GM21529 (cell line): ENCODE data around the gene DCST2.
"Not testable (repeated sequence)": the region's sequence is repeated elsewhere in the genome, so short reads cannot be mapped to it uniquely, and the experiment has no call there.

Experiments used
- ATAC-seq: cut with Tn5 transposase; IDR thresholded peaks from one replicate; pipeline ENCODE4 v1.9.1; 2021; ENCODE audit not compliant: unreplicated experiment

Gene DCST2

GRCh38 chr1:155000726-155001424 lies 32.7 kb downstream of the DCST2 start:
- peak; percentile 36 for ATAC-seq

DNA sequence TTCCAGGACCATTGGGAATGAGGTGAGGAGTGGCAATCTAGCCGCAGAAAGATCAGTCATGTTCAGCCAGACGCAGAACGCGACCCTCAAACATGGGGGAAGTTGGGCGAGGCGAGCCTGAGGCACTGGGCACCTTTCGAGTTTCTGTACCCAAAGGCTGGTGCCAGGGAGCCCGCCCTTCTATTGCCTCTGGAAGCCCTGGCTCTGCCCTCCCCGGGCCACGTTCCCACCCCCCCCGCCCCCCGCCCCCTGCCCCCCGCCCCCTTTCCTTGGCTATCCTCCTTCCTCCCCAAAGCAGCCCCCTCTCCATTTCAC lies 33.2 kb downstream of the DCST2 start:
- ATAC-seq = no peak

- no peak for ATAC-seq
Observed at GRCh38 chr1:154999571-155000410, 33.8 kb downstream of the DCST2 start.

GRCh38 chr1:154998818-154999570 lies 34.6 kb downstream of the DCST2 start:
- no peak for ATAC-seq

DNA sequence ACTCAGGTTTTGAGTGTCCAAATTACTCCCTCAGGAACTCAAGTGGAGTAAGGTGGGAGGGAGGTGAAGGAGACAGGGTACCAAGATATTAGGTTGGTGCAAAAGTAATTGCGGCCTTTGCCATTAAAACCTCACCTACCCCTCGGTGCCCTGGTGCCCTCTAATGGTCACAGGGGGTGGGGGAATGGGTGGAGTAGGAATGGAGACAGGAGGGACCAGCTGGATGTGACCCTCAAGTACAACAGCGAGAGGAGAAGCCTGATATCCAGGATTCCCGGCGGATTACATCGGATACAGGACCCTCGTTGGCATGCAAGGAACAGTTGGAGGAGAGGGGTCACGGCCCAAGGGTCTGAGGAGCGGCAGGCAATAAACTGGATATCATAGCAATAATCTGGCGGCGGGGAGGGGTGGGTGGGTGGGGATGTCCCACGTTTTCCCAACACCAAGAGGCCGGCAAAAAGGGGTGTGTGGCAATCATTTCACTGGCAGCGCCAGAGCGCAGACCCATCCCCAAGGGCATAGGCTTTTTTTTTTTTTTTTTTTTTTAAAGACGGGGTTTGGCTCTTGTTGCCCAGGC lies 35.3 kb downstream of the DCST2 start:
- ATAC-seq = no peak

- ATAC-seq = no peak
Observed at GRCh38 chr1:154996966-154997701, 36.4 kb downstream of the DCST2 start.

DNA sequence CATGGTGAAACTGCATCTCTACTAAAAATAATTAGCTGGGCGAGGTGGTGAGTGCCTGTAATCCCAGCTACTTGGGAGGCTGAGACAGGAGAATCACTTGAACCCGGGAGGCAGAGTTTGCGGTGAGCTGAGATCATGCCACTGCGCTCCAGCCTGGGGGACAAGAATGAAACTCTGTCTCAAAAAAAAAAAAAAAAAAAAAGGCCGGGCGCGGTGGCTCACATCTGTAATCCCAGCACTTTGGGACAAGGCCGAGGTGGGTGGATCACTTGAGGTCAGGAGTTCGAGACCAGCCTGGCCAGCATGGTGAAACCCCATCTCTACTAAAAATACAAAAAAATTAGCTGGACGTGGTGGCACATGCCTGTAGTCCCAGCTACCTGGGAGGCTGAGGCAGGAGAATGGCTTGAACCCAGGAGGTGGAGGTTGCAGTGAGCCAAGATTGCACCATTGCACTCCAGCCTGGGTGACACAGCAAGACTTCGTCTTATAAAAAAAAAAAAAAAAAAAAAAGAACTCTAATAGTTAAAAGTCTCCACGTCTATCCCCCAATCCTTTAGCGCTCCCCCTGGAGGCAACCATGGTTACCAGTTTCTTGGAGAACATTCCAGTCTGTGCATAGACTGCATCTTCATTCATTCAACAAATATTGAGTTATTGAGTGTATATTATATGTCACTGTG lies 38.1 kb downstream of the DCST2 start:
- ATAC-seq = not testable (repeated sequence)

- no peak for ATAC-seq
Observed at GRCh38 chr1:154994591-154994990, 39.0 kb downstream of the DCST2 start.

DNA sequence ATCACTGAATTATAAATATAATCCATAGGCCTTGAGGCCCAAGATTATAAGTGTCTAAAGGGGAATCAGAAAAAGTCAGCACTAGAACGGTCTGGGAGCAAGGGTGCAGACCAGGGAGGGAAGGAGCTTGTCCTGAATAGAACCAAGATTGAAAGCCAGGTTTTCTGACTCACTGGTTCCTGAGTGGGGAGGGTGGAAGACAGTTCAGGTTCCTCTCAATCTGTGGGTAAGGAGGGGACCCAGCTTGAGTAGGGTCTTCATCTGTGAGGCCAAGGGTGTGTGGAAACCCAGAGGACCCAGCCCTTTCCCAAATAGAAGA lies 39.4 kb downstream of the DCST2 start:
- ATAC-seq = no peak

DNA sequence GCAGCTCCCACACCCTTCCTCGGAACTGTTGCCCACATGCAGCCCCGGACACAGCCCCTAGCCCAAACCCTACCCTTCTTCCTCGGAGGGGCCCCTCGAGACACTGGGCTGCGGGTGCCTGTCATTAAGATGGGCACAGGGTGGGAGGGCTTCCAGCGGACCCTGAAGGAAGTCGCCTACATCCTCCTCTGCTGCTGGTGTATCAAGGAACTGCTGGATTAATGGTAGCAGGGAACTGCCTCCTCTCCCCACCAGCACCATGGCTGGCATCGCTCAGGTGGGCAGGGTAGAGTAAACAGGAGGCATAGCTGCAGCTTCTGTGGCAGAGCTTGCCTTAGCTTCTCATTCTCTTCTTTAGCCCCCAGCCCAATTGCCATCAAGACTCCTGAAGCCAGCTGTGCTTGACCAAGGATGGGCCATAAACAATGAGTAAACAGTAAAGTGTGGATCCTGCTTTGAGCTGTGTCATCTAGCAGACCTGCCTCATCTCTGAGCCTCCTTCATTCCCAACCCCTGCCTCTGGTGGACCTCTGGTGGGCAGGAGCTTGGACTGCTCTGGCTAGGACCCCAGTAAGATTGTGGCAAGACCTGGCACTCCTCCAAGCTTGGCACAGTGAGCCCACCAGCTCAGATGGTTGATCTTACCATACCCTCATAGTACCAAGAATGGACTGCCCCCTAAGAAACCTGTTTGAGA lies 39.9 kb downstream of the DCST2 start, which contains the start of gene LENEP:
LENEP (plus strand) TSS at position 15 of the 697 bp plus-strand sequence; CDS start at position 37, 22 bp downstream.
- no peak for ATAC-seq

GRCh38 chr1:154992721-154993571 lies 40.6 kb downstream of the DCST2 start:
- ATAC-seq = no peak

GRCh38 chr1:154990276-154990675 lies 43.3 kb downstream of the DCST2 start:
- no peak for ATAC-seq

GRCh38 chr1:154989195-154989860 lies 44.3 kb downstream of the DCST2 start:
- ATAC-seq = no peak

DNA sequence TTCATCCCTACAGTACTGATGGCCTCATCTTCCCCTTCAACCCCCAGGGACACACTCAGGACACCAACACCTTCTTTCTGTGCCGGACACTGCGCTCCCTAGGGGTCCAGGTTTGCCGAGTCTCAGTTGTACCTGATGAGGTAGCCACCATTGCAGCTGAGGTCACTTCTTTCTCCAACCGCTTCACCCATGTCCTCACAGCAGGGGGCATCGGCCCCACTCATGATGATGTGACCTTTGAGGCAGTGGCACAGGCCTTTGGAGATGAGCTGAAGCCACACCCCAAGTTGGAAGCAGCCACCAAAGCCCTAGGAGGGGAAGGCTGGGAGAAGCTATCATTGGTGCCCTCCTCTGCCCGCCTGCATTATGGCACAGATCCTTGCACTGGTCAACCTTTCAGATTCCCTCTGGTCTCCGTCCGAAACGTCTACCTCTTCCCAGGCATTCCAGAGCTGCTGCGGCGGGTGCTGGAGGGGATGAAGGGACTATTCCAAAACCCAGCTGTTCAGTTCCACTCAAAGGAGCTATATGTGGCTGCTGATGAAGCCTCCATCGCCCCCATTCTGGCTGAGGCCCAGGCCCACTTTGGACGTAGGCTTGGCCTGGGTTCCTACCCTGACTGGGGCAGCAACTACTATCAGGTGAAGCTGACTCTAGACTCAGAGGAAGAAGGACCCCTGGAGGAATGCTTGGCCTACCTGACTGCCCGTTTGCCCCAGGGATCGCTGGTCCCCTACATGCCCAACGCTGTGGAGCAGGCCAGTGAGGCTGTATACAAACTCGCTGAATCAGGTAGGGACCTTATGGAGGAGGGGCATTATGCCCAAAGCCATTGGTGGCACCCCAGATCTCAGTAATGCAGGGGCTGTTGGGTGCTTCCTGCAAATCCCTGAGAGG lies 45.3 kb downstream of the DCST2 start:
- ATAC-seq = no peak

- ATAC-seq = no peak
Observed at GRCh38 chr1:154987326-154987725, 46.3 kb downstream of the DCST2 start.

DNA sequence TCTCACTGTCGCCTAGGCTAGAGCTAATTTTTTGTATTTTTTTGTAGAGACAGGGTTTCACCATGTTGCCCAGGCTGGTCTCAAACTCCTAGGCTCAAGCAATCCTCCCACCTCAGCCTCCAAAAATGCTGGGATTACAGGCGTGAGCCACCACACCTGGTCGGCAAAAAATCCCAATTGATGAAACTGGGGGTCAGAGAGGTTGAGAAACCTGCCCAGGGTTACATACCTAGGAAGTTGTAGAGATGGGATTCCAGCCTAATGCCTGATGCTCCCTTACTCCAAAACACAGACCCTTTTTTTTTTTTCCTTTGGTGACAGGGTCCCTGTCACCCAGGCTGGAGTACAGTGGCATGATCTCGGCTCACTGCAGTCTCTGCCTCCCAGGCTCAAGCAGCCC lies 46.8 kb downstream of the DCST2 start:
- ATAC-seq = not testable (repeated sequence)

DNA sequence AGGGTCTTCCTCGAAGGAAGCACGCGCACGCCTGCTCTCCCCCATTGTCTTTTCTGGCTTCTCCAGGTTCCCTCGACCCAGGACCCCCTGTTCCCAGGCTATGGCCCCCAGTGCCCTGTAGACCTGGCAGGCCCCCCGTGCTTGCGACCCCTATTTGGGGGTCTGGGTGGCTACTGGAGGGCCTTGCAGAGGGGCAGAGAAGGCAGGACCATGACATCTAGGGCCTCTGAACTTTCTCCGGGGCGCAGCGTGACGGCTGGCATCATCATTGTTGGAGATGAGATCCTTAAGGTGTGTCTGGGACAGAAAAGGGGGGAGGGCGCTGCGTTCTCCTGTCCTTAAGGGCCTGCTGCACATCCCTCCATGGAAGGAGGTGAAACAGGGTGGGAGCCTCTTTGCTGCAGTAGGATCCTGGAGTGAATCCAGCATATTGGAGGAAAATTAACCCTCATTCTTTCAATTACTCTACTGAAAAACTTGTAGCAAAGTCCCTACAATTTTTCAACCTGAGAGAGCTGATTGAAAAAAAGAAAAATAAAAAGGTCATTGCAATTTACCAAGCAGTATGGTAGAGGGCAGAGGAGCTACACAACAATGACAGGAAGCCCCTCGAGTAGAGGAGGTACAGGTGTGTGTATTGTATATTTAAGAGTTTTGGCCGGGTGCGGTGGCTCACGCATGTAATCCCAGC lies 49.7 kb downstream of the DCST2 start:
- ATAC-seq = no peak
